Gastrocnemius medialis (tissue), 4 donors: ENCODE results near the gene DCAF17.

ENCODE experiments used
- POLR2A ChIP-seq, 2 donors: fragments of 450-650 bp; IDR thresholded peaks; one replicate each; pipeline ENCODE4 v1.6.1; 2017; ENCODE audit warnings: antibody characterized with exemption in 2 of 2, mild to moderate bottlenecking in 2 of 2, moderate library complexity in 2 of 2
- TF ChIP-seq, protein P1 (sequence below), 5 experiments: fragments of 450-650 bp in 3 of 5; fragments of 200-600 bp in 2 of 5; sonication (generic) in 2 of 5; IDR thresholded peaks in 4 of 5; conservative IDR thresholded peaks in 1 of 5; 1 replicate in 4 of 5; 2 replicates in 1 of 5; pipeline ENCODE4 v1.5.1; 2016 to 2019; ENCODE audit warnings: antibody characterized with exemption in 5 of 5, mild to moderate bottlenecking in 3 of 5, moderate library complexity in 3 of 5

DNA sequence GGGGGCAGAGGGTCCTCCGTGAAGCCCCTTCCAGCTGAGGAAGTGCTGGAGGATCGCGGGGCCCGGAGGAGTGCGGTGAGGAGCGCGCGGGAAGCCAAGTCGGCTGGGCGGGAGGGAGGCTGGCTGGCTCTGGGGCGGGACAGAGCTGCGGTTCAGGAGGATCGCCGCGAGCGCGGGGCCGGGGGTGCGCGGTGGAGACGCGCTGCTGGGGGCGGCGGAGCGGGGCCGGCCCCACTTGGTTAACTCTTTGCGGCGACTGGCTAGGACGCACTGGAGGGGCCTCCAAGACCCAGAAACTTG lies 88.7 kb downstream of the DCAF17 start:
- TF ChIP-seq, protein P1, sequence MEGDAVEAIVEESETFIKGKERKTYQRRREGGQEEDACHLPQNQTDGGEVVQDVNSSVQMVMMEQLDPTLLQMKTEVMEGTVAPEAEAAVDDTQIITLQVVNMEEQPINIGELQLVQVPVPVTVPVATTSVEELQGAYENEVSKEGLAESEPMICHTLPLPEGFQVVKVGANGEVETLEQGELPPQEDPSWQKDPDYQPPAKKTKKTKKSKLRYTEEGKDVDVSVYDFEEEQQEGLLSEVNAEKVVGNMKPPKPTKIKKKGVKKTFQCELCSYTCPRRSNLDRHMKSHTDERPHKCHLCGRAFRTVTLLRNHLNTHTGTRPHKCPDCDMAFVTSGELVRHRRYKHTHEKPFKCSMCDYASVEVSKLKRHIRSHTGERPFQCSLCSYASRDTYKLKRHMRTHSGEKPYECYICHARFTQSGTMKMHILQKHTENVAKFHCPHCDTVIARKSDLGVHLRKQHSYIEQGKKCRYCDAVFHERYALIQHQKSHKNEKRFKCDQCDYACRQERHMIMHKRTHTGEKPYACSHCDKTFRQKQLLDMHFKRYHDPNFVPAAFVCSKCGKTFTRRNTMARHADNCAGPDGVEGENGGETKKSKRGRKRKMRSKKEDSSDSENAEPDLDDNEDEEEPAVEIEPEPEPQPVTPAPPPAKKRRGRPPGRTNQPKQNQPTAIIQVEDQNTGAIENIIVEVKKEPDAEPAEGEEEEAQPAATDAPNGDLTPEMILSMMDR (IDR thresholded peaks at IDR 0.05 in 4 of 5, conservative IDR thresholded peaks at IDR 0.05 in 1 of 5): no peak
- no peak for TF ChIP-seq POLR2A (IDR thresholded peaks at IDR 0.05)
